Uterus (tissue), 4 donors: ENCODE measurements around the gene DNAAF3. TPM values are rescaled to one million over a fixed set of nuclear protein-coding genes. Genes with fewer than 3 reads are reported as not detected.
A peak's percentile ranks its signal among the peaks of the same experiment; 100 is the strongest.

Experiments used
- DNase-seq, 2 donors: peaks; one replicate each; pipeline ENCODE4 v3.0.0-alpha.2; 2019 to 2020
- H3K27ac ChIP-seq, 2 donors: fragments of 200-600 bp; sonication (generic); 1 replicate in 1 of 2; 2 replicates in 1 of 2; pipeline ENCODE4 v1.5.1; 2016 to 2018
- H3K27me3 ChIP-seq, 2 donors: fragments of 200-600 bp; sonication (generic); one replicate each; pipeline ENCODE4 v1.5.1; 2018 to 2019; ENCODE audit warnings: control low read depth in 1 of 2
- H3K36me3 ChIP-seq, 2 donors: fragments of 200-600 bp; sonication (generic); one replicate each; pipeline ENCODE4 v1.5.1; 2019; ENCODE audit warnings: control low read depth in 1 of 2
- H3K4me1 ChIP-seq, 2 donors: fragments of 200-600 bp; sonication (generic); one replicate each; pipeline ENCODE4 v1.5.1; 2018 to 2019; ENCODE audit warnings: control low read depth in 1 of 2
- H3K4me3 ChIP-seq, 2 donors: fragments of 200-600 bp; sonication (generic); 1 replicate in 1 of 2; 2 replicates in 1 of 2; pipeline ENCODE4 v1.5.1; 2018 to 2019; ENCODE audit warnings: mild to moderate bottlenecking in 1 of 2
- H3K9me3 ChIP-seq, 2 donors: fragments of 200-600 bp; sonication (generic); one replicate each; pipeline ENCODE4 v1.5.1; 2019; ENCODE audit warnings: control low read depth in 1 of 2
- POLR2A ChIP-seq, 2 donors: fragments of 450-650 bp; IDR thresholded peaks; one replicate each; pipeline ENCODE4 v1.6.1; 2016; ENCODE audit warnings: antibody characterized with exemption in 2 of 2, mild to moderate bottlenecking in 1 of 2, moderate library complexity in 1 of 2
- intact Hi-C: fragments of 100-400 bp; cut with DNase I; formaldehyde crosslinking; loops from one replicate; pipeline ENCODE4 v1.15.1; 2023; ENCODE audit warnings: low total_unique reads
- total RNA-seq, 4 donors: library from RNA; depleted of rRNA in 3 of 4; stranded (reverse); fragments of >200 nt in 3 of 4; gene quantifications; one replicate each; pipeline versions ENCODE4 v1.1.0 to v1.2.4, GENCODE V29; 2014 to 2023
- TF ChIP-seq, protein P1 (sequence below), 4 experiments: fragments of 200-600 bp in 2 of 4; fragments of 450-650 bp in 2 of 4; sonication (generic) in 2 of 4; IDR thresholded peaks; one replicate each; pipeline ENCODE4 v1.5.1; 2016 to 2019; ENCODE audit warnings: antibody characterized with exemption in 4 of 4, mild to moderate bottlenecking in 2 of 4, moderate library complexity in 1 of 4
- donor health status: DM: yes; HTN: yes; CAD: no.

DNAAF3 gene
- total RNA-seq, 4 donors from 2014 or later: 3.1 to 4.4 (median 3.9) TPM; not detected in 1

DNA sequence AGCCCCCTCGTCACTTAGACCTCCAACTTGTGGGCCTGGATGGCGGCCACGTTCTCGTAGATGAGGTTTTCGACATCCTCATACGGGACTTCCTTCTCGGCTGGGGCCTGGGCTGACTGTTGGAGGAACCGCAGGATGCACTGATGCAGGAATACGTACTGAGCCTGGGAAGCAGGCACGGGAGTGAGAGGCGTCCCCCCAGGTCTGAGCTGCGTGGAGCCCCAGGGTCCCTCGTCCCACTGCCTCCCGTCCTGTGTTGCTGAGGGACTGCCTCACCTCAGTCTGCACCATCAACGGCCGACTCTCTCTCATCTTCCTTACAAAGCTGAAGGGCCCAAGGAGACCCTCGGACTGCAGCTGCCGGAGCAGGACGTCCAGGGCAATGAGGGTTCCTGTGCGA is 15.3 kb upstream of the DNAAF3 start:
- TF ChIP-seq, protein P1, sequence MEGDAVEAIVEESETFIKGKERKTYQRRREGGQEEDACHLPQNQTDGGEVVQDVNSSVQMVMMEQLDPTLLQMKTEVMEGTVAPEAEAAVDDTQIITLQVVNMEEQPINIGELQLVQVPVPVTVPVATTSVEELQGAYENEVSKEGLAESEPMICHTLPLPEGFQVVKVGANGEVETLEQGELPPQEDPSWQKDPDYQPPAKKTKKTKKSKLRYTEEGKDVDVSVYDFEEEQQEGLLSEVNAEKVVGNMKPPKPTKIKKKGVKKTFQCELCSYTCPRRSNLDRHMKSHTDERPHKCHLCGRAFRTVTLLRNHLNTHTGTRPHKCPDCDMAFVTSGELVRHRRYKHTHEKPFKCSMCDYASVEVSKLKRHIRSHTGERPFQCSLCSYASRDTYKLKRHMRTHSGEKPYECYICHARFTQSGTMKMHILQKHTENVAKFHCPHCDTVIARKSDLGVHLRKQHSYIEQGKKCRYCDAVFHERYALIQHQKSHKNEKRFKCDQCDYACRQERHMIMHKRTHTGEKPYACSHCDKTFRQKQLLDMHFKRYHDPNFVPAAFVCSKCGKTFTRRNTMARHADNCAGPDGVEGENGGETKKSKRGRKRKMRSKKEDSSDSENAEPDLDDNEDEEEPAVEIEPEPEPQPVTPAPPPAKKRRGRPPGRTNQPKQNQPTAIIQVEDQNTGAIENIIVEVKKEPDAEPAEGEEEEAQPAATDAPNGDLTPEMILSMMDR (IDR thresholded peaks at IDR 0.05): no peak
- no peak for TF ChIP-seq POLR2A (IDR thresholded peaks at IDR 0.05)
- H3K36me3 ChIP-seq: no peaks in the 10 kb centered on the region
- no peak overlapping the region for H3K4me3 ChIP-seq
- intact Hi-C loops: no loop called here
- no peak for DNase-seq
- no peaks in the 10 kb centered on the region for H3K9me3 ChIP-seq
- H3K27me3 ChIP-seq: peaks cover 21 to 29% of the 10 kb centered on the region in 2 donors
- peaks cover 0 to 5% of the 10 kb centered on the region in 2 donors for H3K4me1 ChIP-seq
- no peak overlapping the region for H3K27ac ChIP-seq

DNA sequence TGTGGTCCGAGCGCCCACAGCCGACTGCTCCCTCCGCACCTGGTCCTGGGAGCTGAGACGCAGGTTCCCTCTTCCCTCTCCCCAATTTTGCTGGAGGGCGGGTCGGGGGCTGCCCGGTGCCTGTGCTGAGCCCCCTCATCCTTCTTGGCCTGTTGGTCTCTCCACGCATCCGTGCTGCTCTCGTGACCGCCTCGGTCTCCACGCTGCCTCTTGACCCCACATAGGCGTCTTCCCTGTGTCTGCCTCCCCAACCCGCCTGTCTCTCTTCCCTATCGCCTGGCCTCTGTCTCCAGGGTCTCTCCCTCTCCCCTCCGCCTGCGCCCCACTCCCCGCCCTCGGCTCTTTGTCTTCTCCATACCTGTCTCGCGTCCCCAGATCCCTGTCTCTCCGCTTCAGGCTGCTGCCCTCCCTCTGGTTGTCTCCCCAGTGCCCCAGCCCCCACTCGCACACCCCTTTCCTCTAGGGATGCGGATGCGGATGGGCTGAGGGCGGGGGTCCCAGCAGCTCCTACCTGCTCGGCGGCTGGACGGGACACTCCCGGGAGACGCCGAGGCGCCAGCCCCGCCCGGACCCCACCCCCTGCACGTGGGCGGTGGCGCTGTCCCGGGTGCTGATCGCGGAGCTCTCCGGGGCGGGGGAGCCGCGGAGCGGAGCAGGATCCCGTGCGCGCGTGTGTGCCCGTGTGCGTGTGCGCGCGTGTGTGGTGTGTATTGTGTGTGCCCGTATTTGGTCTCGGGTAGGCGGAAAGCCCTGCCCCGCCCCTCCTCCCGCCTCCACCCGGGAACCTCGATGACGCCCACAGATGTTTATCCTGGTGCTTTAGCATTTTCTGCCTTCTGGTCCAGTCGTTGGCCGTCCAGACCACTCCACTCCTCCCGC is 13.4 kb upstream of the DNAAF3 start, which contains the start of gene SYT5:
SYT5 (minus strand) TSS at position 684 of the 879 bp plus-strand sequence. CDS start 1,248 bp downstream, outside the sequence.
- intact Hi-C loops: no loop called here
- H3K4me1 ChIP-seq: peaks cover 0 to 5% of the 10 kb centered on the region in 2 donors
- no peaks in the 10 kb centered on the region for H3K36me3 ChIP-seq
- no peak within 1 kb of the TSS for H3K4me3 ChIP-seq
- DNase-seq: no peak
- no peaks in the 10 kb centered on the region for H3K9me3 ChIP-seq
- peaks cover 30 to 48% of the 10 kb centered on the region in 2 donors for H3K27me3 ChIP-seq
- TF ChIP-seq POLR2A (IDR thresholded peaks at IDR 0.05): no peak
- TF ChIP-seq, protein P1 (IDR thresholded peaks at IDR 0.05): no peak
- H3K27ac ChIP-seq: no peak within 1 kb of the TSS

DNA sequence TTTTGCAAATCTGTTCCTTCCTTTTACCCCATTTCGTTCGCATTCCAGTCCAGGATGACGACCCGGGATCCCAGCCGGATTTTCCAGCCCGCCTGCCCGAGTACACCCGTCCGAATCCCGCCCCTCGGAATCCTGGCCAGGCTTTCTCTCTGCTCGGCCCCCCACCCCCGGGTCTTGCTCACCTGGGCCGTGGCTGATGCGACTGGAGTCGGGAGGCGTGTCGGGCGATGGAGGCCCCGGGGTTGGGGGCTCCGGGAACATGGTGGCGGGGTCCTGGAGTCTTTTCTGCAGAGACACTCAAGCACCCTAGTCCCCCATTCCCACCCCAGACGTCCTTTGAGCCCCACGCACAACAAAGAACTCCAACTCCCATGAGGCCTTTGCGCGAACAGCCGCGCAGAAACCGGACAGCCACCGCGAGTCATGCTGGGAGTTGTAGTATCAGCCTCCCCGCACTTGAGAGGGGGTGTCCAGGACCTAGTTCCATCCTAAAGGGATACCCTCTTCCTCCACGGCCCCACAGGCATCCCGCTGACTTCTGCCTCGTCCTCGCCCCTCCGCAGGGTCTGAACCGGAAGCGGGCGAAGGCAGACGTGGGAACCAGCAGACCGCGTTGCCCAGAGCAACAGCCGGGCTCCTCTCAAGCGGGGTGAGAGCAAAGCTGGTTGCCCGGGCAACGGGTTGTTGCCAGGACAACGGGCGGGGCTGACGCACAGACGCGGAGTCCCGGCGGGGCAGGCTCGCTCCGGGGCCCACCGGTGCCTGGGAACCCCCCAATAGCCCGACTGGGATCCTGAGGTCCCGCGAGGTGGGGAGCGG is 12.6 kb upstream of the DNAAF3 start:
- intact Hi-C loops: no loop called here
- peak; percentile 34 to 52 for DNase-seq
- peaks cover 35 to 56% of the 10 kb centered on the region in 2 donors for H3K27me3 ChIP-seq

DNA sequence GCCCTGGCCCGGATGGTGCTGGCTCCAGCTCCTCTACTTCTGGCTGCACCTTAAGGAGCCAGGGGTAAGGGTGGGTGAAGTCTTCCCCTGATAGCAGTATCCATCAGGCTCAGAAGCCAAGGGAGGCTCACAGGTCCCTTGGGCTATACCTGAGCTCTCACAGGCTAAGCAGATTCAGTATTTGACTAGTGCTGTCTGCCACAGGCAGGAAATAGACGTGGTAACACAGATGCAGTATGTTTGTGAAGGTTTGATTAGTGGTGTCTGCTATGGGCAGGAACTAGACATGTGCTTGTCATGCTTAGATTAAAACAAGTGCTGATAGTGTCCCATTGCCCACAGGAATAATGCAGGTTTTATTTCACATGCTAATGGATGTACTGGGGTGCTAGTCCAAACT is 9.7 kb upstream of the DNAAF3 start:
- TF ChIP-seq, protein P1 (IDR thresholded peaks at IDR 0.05): no peak
- TF ChIP-seq POLR2A (IDR thresholded peaks at IDR 0.05): no peak
- H3K27me3 ChIP-seq: peaks cover 35 to 66% of the 10 kb centered on the region in 2 donors
- H3K4me1 ChIP-seq: peaks cover 0 to 5% of the 10 kb centered on the region in 2 donors
- H3K36me3 ChIP-seq: no peaks in the 10 kb centered on the region
- H3K27ac ChIP-seq: no peak overlapping the region
- no peak for DNase-seq
- no peaks in the 10 kb centered on the region for H3K9me3 ChIP-seq
- intact Hi-C loops: no loop called here
- no peak overlapping the region for H3K4me3 ChIP-seq

More for the DNA sequence above, 12.6 kb upstream of the DNAAF3 start:
- TF ChIP-seq, protein P1 (IDR thresholded peaks at IDR 0.05): no peak
- TF ChIP-seq POLR2A (IDR thresholded peaks at IDR 0.05): no peak
- Histone ChIP-seq H3K27ac (no peak overlapping the region), H3K9me3 (no peaks in the 10 kb centered on the region), H3K4me1 (peaks cover 0 to 5% of the 10 kb centered on the region in 2 donors), H3K36me3 (no peaks in the 10 kb centered on the region), H3K4me3 (no peak overlapping the region)
